Neural cell (in vitro differentiated cells): Measurements from ENCODE around the gene IFT20.

Experiments used
- EP300 ChIP-seq: fragments of 450-650 bp; conservative IDR thresholded peaks from 2 replicates; pipeline ENCODE4 v1.6.1; 2014; ENCODE audit warnings: antibody characterized with exemption, mild to moderate bottlenecking, moderate library complexity; ENCODE audit not compliant: poor library complexity, severe bottlenecking
- EZH2 ChIP-seq: fragments of 200-600, 300-800 bp; shearing (Covaris generic), sonication (generic); IDR thresholded peaks from 2 replicates; pipeline ENCODE4 v1.6.1; 2014; ENCODE audit warnings: antibody characterized with exemption, low read length, borderline replicate concordance, mild to moderate bottlenecking; ENCODE audit not compliant: insufficient read depth, poor library complexity, severe bottlenecking
- POLR2AphosphoS5 ChIP-seq: IDR thresholded peaks from 2 replicates; pipeline ENCODE4 v1.6.1; 2012
- REST ChIP-seq: IDR thresholded peaks from 2 replicates; pipeline ENCODE4 v1.6.1; 2012; ENCODE audit warnings: borderline replicate concordance
- SMC3 ChIP-seq: fragments of 450-650 bp; conservative IDR thresholded peaks from 2 replicates; pipeline ENCODE4 v1.6.1; 2014; ENCODE audit warnings: antibody characterized with exemption, mild to moderate bottlenecking, moderate library complexity; ENCODE audit not compliant: poor library complexity
- TF ChIP-seq, protein P1 (sequence below): fragments of 450-650 bp; IDR thresholded peaks from 2 replicates; pipeline ENCODE4 v1.5.1; 2014; ENCODE audit warnings: antibody characterized with exemption, mild to moderate bottlenecking, moderate library complexity; ENCODE audit not compliant: poor library complexity, severe bottlenecking

GRCh38 chr17:28371245-28372202 lies 36.3 kb upstream of the IFT20 start, which contains the start of gene SARM1:
- no peak for TF ChIP-seq EP300
- TF ChIP-seq, protein P1, sequence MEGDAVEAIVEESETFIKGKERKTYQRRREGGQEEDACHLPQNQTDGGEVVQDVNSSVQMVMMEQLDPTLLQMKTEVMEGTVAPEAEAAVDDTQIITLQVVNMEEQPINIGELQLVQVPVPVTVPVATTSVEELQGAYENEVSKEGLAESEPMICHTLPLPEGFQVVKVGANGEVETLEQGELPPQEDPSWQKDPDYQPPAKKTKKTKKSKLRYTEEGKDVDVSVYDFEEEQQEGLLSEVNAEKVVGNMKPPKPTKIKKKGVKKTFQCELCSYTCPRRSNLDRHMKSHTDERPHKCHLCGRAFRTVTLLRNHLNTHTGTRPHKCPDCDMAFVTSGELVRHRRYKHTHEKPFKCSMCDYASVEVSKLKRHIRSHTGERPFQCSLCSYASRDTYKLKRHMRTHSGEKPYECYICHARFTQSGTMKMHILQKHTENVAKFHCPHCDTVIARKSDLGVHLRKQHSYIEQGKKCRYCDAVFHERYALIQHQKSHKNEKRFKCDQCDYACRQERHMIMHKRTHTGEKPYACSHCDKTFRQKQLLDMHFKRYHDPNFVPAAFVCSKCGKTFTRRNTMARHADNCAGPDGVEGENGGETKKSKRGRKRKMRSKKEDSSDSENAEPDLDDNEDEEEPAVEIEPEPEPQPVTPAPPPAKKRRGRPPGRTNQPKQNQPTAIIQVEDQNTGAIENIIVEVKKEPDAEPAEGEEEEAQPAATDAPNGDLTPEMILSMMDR: no peak
- no peak for TF ChIP-seq SMC3
- peak; percentile 84 for TF ChIP-seq POLR2AphosphoS5
- peak; percentile 37 for TF ChIP-seq REST
- TF ChIP-seq EZH2: no peak
